IPS-11a (cell line): ENCODE measurements around the gene C1QA.
"Not testable (repeated sequence)": the region's sequence is repeated elsewhere in the genome, so short reads cannot be mapped to it uniquely, and the experiment has no call there.

Experiments
- H3K4me3 ChIP-seq: one replicate; pipeline ENCODE4 v1.5.1; 2013; ENCODE audit warnings: low read depth, low read length, control low read depth

Gene C1QA

DNA sequence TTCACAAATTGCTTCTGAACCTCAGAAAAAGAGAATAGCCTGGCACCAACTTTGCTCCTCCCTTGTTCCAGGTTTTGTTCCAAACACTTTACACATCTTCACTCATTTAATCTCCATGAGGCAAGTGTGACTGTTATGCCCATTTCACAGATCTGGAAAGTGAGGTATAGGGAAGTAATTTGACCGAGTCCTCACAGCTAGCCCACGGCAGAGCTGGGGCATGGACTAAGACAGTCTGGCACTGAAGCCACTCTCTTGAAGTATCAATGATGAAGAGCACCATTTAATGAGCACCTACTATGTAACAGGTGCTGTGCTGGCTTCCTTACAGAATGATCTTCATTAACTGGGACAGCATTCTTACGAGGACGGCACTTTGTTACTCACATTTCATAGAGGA lies 35.6 kb downstream of the C1QA start:
- H3K4me3 ChIP-seq: no peak overlapping the region

DNA sequence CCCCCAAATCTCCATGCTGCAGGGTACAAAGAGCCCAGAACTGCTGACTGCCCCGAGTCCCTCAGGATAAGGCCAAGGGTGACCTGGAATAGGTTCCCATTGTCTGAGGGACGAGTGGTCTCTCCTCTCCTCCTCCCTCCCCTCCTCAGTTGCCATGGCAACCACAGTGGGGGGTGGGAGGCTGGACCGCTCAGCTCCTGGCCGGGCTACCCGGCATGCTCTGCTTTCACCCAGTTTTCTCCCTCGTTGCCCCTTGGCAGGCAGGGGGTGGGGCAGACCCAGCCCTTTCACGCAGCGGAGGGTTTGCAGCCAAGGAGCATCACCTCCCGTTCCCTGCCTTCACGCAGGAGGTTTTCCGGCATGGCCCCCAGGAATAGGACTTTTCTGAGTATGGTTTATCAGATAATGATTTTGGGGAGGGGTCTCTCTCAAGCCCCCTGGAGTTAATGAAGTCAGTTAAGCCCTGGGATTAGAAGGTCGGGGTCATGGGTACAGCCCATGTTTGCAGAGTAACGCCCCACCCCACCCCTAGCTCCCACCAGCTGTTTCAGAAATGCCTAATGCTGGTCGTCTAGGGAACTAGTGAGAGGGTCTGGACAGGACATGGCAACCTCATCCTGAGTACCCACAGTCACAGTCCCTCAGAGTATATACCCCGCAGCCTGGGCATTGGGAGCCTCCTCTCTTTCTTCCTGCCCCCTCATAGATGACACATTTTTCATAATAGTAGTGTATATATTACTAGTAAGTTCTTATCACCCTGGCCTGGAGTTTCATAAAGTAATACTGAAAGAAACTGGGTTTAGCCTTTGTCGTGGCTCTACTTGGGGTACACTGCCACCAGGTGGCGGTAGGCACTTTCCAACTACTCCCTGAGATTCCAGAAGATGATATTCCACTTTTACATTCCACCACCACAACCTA lies 37.3 kb downstream of the C1QA start:
- H3K4me3 ChIP-seq: no peak overlapping the region

- H3K4me3 ChIP-seq: no peak overlapping the region
Observed at GRCh38 chr1:22674410-22674749, 38.0 kb downstream of the C1QA start.

DNA sequence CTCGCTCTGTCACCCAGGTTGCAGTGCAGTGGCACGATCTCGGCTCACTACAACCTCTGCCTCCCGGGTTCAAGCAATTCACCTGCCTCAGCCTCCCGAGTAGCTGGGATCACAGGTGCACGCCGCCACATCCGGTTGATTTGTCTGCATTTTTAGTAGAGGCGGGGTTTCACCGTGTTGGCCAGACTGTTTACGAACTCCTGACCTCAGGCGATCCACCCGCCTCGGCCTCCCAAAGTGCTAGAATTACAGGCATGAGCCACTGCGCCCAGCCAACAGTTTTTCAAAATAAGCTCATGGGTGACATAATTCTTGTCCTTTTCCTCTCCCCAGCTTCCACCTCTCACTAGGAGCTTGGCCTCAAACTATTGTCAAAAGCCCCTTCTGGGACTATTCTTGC lies 39.7 kb downstream of the C1QA start:
- not testable (repeated sequence) for H3K4me3 ChIP-seq

DNA sequence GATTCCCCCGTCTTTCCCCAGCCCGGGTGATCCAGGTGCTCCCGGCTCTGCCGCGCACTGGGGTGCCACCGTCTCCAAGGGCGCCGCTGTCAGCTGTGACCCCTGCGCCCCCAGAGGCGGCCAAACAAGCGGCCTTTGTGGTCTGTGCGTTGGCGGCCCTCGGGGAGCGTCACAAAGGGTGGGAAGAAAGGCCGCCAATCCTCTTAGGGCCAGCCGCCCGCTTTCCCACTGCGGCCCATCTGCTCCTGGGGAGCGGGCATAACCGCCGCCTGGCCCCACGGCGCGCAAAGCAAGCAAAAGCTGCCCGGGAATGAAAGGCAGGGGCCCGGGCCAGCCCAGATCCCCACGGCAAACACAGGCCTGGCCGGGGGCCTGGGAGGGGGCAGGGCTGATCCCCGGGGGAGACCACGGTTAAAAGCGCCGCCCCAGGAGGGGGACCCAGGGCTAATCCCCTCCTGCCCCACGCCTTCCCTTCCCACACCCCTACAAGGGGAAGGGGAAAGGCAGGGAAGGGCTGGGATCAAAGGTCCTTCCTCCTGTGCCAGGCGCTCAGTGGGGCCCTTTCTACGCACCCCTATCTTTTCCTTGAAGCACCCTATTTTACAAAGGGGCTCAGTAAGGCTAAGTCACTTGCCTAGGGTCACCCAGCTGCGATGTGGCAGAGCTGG lies 40.6 kb downstream of the C1QA start:
- H3K4me3 ChIP-seq: no peak overlapping the region

GRCh38 chr1:22677931-22678896 lies 41.8 kb downstream of the C1QA start:
- H3K4me3 ChIP-seq: no peak overlapping the region

- H3K4me3 ChIP-seq: no peak overlapping the region
Observed at GRCh38 chr1:22680726-22681125, 44.3 kb downstream of the C1QA start.

DNA sequence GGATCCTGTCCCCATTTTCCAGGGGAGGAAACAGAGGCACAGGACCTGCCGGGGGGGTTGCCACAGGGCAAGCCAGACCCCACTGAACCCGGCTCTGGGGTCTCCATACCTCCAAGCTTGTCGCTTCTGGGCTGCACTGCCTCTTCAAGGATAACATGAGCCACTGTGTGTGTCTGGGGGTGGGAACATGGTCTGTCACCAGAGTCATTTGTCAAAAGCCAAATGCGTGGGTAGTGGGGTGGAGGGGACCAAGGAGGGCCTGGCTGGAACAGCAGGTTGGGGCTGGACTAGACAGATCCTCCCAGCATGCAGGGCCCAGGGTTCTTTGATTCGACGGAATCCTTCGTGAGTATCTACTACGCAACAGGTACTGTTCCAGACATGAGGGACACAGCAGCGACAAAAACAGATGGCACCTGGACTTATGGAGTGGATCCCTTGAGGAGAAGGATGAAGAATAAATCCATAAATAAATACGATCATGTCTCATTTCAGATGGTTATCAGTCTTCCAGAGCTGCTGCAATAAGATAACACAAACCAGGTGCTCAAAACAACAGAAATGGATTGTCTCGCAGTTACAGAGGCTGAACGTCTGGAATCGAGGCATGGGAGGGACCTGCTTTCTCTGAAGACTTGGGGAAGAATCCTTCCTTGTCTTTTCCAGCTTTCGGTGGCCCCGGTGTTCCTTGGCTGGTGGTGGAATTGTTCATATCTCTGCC lies 45.3 kb downstream of the C1QA start:
- H3K4me3 ChIP-seq: no peak overlapping the region

- no peak overlapping the region for H3K4me3 ChIP-seq
Observed at GRCh38 chr1:22683547-22683946, 47.1 kb downstream of the C1QA start.

DNA sequence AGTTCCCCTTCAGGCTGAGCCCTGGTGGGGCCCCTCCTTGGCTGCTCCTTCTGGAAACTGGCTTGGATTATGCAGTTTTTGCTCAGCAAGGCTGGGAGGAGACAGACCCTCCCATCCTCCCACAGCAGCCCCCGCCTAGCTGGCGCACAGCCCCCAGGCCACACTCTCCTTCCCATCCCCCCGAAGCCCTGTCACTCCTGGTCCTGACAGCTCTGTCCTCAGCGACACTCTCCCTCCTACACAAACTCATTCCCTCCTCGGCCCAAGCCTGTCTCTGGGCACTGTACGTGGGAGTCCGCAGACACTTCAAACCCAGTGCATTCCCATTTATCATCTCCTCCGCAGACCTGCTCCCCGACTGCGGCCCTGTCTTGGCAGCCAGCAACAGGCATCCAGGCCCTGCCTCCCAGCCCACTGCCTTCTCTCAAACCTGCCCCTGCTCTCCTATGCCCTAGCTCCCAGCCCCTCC lies 49.2 kb downstream of the C1QA start:
- H3K4me3 ChIP-seq: no peak overlapping the region

GRCh38 chr1:22687191-22687590 lies 50.8 kb downstream of the C1QA start:
- H3K4me3 ChIP-seq: no peak overlapping the region

DNA sequence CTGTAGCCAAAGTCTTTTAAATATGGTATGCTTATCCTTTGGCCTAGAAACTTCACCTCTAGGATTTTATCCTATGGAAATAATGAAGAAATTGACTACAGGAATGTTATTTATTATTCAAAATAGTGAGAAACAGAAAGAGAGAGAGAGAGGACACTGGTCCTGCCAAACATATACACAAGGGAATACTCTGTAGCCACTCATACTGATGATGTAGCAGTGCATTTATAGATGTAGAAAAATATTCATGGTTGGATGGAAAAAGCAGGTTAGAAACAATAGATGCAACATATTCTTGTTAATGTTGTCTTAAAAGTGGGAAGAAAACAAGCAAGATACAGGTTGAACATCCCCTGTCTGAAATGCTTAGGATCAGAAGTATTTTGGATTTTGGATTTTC lies 52.0 kb downstream of the C1QA start:
- no peak overlapping the region for H3K4me3 ChIP-seq
